Neural progenitor cell (in vitro differentiated cells): Measurements from ENCODE around the gene ABI3BP.

ENCODE experiments used
- CTCF ChIP-seq: fragments of 200-600 bp; sonication (generic); IDR thresholded peaks from 2 replicates; pipeline ENCODE4 v1.5.1; 2017; ENCODE audit warnings: antibody characterized with exemption, mild to moderate bottlenecking
- EZH2 ChIP-seq: fragments of 200-600 bp; sonication (generic); IDR thresholded peaks from 2 replicates; pipeline ENCODE4 v1.6.1; 2017; ENCODE audit warnings: antibody characterized with exemption, mild to moderate bottlenecking, moderate library complexity
- EZH2phosphoT487 ChIP-seq: fragments of 200-600 bp; sonication (generic); IDR thresholded peaks from 2 replicates; pipeline ENCODE4 v1.6.1; 2017; ENCODE audit warnings: antibody characterized with exemption

GRCh38 chr3:100857863-100858262 is 135.4 kb downstream of the ABI3BP start:
- no peak for TF ChIP-seq CTCF
- TF ChIP-seq EZH2phosphoT487: no peak
- TF ChIP-seq EZH2: no peak
